NOMO-1 (cell line): ENCODE data around the gene NKAIN2.
A peak's percentile ranks its signal among the peaks of the same experiment; 100 is the strongest.

Source experiments
- DNase-seq, 2 experiments: peaks; one replicate each; lab custom pipeline; 2025; ENCODE audit not compliant: unreplicated experiment in 2 of 2; lab: John Stamatoyannopoulos, UW

Gene NKAIN2

DNA sequence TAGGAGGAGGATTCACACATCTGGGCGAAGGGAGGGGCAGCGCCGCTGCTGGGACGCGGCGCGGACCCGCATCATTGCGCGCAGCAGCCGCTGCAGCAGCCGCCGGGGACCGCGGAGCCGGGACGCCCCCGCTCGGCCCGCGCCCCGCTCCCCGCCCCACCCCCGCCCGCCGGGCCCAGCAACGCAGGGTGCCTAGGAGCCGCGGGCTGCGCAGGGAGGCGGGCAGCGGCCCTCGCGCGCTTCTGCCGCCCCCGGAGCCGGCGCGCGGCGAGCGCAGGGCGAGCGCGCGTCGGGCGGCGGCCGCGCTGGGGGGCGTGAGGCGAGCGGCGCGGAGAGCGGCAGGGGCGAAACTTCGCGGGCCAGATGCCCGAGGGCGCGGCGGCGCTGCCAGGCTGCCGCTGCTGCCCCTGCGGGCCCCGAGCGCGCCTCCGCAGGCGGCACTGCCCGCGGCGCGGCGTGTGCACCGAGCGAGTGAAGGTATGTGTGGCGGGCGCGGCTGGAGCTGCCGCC lies at the start of gene NKAIN2:
TSS of gene NKAIN2 (plus strand) at position 362 of the 510 bp plus-strand sequence.
- DNase-seq: no peak

DNA sequence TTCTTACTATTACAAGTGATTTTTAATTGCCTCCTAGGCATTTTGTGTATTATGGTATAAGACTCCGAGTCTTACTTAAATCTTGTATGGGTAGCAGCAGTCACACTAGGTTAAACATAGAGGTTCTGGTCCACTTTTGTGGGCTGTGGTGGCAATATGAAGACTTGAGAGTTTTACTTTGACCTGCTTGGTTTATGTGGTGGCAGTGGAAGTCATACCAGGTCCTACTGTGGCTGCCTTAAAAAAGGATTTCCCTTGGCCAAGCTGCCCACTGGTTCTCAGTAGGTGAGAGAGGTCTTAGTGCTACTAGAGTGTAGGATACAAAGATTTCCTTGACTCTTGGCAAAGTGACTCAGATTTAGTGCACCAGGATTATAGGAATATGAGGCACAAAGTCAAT lies 44.2 kb upstream of the NKAIN2 start:
- DNase-seq: no peak

DNA sequence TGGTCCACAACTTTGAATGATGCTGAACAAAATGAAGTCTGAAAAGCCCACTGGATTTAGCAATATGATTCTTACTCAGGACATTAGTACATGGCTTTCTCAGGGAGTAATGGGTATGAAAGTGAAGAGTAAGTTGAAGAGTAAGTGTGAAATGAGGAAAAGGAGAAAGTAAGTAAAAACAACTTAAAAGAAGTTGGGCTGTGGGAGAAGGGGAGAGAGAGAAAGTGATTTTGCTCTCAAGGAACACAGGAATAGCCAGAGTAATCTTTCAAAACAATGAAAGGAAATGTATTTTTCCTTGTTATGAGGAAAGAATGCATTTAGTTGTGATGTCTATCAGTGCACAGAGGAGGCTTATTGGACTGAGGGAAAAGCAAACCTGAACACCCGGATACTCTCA lies 39.8 kb upstream of the NKAIN2 start:
- no peak for DNase-seq

DNA sequence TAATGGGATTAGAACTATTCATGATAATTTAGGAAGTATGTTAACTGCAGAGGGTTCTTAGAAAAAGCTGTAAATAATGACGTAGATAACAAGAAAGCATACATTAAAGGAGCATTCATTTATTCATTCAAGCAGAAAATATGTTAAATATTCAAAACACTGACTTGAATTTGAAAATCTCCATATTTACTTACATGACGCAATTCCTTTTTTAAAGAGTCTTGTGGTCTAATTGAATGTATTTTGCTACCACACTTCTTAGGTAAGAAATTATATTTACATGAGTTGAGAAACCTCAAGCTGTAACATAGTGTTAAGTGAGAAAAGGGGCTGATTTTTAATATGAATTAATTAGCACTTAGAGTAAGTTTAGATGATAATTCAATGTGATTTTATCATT lies 38.9 kb upstream of the NKAIN2 start:
- no peak for DNase-seq

DNA sequence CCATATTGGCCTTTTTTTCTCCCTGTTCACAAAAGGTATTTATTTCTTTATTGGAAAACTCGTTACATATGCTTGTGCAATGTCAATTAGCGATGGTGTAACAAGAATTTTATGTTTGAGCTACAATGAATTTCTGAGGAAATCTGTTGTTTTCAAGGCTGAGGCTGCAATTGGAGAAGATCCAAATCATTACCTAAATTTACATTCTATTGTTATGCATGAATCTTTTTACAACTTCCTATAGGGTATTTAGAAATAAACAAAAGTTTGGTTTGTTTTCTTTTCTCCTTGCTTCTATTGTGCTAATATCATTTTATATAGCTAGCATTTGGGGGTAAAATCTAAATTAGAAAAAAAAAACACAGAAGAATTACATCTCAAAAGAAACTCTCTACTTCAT lies 34.7 kb upstream of the NKAIN2 start:
- DNase-seq: no peak

DNA sequence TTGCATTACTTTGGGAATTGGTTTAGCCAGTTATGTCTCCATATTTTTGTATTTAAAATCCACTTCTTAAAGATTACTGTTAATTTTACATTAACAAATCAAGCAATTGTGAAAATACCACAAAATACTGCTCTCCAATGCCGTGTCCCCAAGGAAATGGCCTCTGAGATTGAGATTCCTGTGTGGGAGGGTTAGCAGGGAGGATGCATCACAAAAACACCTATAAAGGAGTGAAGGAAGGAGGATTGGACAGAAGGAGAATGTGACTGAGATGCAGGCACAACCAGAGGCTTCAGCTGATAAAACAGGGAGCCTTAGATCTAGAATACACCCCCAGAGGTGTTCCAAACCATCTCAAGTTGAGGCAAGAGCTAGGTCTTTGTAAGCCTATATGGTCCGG lies 34.2 kb upstream of the NKAIN2 start:
- DNase-seq: no peak

DNA sequence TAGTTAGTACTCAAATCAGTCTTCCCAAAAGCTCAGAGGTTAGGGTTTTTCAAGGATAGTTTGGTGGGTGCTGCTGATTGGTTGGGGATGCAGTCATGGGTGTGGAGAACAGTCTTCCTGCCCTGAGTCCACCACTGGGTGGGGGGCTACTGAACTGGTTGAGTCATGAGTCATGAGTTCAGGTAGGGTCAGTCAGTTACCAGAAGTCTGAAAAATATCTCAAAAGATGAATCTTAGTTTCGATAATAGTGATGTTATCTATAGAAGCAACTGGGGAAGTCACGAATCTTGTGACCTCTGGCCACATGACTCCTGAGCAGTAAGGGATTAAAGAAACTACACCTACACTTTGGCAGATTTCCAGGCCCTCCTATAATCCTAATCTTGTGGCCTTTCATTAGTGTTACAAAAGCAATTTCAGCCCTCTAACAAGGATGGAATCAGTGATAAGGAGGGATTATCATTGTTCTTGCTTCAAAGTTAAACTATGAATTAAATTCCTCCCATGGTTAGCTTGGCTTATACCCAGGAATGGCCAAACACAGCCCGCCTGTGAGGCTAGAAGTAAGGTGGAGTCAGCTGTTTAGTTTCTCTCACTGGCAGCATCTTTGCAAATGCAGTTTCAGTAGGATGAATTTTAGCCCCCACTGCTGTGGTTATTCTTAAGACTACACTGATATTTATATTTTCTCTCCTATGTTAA lies 33.3 kb upstream of the NKAIN2 start:
- DNase-seq: no peak

DNA sequence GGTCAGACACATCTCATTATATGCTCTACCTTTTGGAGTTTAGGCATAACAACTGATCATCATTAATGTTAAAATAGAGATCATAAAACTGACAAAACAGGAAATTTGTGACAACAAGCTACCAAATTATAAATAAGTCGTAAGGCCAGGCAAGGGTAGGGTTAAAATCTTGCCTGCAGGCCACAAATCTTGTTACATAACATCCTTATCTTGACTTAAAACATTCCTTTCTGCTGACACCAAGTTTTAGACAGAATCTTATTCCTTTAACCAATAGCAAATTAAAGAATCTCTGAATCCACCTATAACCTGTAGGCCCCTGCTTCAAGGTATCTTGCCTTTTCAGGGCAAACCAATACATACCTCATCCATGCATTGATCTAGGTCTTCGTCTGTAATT lies 32.5 kb upstream of the NKAIN2 start:
- DNase-seq: no peak

DNA sequence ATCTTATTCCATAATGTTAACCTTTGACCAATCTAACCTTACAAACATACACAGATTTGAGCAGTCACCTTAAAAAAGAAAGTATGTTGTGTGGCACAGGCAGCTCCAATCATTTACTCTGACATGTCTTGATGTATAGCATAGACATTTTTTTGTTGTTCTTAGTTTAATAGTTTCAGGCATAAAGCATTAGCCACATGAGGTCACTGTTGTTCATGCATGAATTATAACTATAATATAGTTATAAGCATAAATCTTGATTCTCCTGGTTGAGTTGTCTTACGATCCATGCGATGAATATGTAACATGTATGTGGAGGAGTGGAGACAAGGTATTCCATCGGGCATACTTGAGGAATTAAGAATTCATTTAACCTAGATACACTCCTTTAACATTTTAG lies 26.1 kb upstream of the NKAIN2 start:
- peak in 1 of 2 experiments; percentile 47 for DNase-seq

DNA sequence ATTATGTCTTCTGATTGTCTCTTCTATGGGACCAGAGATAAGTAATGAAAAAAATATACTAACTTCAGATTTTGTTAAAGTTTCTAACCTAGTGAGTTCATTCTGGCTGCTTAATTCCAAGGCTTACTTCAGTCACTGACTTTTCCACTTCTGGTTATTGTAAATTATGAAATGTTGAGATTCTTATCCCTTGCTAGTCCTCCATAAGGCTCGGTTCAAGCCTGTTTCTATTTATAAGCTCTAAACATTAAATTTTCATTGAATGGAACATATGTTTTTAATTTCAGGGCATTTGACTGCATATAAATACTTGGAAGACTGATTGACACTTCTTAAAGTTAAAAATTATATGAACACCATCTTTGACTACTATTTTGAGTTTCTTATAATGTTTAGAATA lies 23.6 kb upstream of the NKAIN2 start:
- no peak for DNase-seq

DNA sequence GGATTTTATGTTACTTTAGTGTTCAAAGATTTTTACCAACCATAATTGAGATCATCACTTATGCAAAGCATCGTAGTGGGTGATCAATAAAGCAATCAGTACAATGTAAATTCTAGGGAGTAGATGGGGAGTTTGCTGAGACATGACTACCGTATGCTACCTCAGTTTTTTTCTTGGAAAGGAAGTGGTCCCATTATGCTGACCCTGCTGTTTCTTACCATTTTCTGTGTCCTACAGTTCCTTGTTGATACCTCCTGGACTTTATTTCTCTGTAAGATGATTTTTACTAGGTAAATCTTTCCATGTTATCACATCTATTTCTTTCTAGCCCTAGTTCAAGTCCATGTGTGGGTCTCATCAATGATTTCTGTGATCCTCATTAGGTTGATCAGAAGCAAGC lies 19.3 kb upstream of the NKAIN2 start:
- DNase-seq: no peak

DNA sequence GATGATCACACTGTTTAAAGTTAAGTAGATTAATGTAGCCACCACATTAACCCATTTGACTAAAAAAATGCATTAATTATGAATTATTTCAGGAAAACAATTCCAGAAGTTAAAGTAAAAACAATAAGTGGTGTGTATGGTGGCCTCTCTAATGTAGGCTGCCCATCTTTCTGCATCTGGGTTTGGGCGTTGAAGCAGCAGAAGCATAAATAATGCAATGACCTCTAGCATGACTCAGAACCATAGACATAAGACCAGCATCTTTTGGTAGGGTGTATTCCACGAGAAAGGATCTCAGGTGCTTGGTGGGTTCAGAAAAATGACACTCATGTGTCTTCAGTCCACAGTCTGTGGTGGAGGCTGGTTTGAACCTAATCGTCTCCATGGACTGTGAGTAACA lies 18.6 kb upstream of the NKAIN2 start:
- no peak for DNase-seq

DNA sequence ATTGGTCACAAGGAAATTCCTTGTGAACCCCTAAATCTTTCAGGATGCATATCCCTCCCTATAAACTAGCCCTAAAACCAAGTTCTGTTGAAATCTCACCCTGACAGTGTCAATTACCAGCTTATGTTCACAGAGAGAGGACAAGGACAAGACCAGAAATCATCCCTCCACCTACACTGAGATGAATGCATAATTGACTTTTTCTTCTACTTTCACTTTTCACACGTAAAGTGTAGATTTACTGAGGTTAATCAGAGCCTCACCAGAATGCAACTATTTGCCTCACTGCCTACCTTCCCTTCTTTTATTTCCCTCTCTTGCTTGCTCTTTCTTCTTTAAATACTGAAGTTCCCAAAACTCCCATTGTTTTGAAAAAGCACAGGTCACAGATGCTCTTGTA lies 15.3 kb upstream of the NKAIN2 start:
- peak in 1 of 2 experiments; percentile 19 for DNase-seq

DNA sequence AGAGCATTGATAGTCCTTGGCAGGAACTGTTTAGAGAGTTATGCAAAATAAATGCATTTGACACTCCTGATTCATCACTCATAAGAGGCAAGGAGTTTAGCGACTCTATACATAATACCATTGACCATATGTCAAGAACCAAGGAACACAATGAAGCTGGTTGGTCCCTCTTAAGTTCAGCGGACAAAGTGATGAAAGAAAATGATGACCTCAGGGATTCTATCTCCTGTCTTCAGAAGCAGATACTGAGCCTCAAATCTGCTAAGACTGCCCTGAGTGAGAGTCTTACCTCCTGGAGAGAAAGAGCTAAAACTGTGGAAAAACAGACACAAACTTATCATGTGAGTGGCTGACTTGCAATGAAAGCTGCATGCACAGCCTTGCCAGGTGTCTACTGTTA lies 9.5 kb upstream of the NKAIN2 start:
- DNase-seq: no peak

DNA sequence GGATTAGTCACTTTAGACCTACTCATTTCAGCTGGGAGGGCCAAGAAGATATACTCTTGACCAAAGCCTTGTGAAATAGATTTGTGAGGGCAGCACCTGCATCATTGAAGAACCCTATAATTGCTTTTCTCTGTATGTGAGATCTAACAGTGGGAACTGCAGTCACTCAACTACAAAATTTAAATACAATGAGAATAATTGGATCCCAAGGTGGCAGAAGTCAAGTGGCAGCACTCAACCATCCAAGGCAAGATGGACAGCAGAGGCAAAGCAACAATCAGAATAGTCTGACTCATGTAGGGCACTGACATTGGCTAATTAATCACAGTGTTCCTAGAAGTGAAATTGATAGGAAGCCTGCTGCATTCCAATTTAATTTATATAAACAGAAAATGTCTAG lies 8.9 kb upstream of the NKAIN2 start:
- DNase-seq: no peak

DNA sequence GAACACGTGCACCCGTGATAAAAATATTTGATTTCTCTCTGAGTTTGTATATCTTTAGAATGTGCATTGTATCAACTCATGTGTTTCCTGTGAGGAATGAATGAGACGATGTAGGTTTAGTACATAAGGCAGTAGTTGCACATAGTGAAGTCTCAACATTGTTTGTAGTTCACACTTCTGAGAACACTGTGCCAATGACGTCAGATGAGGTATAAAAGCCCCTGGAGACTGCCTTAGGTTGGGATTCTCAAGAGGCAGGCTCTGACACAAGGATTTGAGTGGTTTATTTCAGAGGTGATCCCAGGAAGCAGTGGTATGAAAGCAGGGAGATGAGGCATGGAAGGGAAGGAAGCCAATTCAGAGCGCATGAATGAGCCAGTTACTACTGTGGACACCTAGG lies 2.6 kb upstream of the NKAIN2 start:
- DNase-seq: no peak

DNA sequence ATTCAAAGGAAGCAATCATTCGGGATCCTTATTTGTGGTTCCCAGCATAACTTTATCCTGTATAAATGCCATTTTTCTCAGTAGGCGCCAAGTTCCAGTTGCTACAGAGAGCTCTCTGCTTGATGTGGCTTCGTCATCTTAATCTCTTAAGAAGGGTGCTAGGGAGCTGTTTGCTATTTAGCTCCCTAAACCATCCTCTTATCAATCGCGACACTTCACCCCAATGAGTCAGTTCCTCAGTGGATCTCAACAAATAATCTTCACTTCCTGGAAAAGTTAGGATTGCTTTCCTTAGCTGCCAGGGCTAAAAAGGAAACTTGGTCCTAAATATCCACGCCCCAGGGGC lies 1.3 kb upstream of the NKAIN2 start:
- DNase-seq: no peak

DNA sequence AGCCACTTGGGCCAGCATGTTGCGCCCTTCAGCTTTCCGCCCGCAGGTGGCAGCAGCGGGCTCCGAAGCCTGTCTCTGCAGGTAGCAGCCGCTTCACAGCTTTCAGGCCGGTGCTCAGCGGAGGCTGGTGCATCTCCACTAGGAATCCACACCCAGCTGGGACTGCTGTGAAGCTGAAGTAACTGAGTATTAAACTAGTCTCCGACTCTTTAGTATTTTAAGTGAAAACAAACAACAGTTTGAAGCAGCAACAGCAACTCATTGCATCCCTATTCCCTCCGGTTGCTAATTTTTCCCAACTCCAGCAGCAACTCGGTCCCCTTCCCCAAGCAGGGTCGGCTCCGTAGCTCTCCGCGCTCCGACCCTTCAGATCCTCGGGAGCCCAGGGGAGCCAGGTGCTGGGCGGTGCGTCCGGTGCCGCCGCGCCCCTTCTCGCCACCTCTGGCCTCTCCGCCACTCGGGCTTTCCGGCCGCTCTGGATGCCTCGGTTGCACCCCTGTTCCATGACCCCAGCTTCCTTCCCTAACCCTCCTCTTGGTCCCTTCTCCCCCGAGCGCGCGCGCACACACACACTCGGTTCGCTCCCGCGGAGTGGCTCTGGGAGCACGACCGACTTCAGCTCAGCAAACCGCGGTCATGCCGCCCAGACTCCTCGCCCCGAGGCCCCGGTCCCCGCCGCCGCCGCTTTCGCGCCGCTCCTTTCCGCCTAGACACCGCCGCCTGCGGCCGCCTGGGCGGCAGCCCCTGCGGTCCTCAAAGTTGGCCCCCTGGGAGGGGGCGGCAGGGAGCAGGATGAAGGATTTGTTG lies 765 bp upstream of the NKAIN2 start:
- peak; percentile 84 to 88 for DNase-seq

DNA sequence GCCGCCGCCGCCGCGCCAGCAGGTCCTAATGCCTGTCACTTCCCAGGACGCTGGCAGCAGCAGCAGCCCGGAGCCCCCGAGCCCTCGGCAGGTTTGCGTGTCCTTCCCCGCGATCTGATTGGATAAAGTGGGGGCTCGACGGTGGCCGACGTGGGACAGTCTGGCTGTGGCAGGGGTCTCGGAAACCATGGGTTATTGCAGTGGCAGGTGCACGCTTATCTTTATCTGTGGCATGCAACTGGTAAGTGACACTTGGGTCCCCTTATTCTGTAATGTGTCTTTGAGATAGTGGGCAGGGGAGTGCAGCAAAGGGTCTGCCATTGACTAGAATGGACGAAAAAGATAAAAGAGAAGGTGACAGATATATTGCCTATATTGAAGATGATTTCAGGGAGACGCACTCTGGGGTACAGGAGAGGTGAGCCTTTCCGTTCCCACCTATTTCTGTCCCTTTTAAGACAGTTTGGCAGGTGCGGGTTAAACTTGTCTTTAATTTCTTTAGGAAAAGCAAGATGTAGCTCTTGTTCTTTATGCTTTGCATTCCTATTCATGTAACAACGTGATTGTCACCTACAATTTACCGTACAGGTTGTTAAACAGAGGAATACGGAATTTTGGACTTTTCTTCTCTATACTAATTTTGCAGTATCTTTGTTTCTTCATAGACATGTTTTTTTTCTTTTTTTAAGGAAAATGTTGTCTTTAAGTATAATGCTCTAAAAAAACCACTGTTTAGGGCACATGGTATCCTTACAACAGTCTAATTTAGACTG lies 535 bp downstream of the NKAIN2 start:
- DNase-seq: peak in 1 of 2 experiments; percentile 74

DNA sequence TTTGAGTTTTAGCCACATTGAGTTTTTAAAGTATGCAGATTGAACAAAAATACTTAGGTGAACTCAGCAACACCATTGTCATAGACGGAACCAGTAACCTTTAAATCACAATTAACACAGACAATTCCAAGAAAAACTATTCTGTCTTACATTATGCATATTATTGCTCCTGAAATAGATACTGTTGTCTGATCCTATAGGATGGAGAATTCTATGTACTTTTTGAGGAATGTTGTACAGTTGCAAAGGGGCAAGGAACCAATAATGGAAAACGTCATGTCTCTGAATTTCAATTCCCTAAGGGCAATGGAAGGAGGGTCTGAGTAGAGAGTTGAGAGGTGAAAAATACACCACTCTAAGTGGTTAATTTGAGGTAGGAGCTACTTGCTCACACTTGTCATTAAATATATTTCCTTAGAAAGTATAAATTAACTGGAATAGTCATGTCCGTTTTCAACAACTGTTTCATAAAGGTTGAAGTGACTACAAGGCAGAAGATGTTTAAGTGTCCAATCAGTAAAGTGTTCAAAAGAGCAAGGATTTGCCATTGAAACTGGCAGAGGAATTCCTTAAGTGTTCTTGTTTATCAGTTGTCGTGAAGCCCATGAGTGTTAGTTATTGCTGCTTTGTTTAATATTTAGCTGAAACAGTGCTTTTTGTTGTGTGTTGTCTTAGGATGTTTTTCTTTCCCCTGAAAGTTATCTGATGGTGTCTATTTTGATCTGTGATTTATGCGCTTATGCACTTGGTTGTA lies 1.3 kb downstream of the NKAIN2 start:
- no peak for DNase-seq

DNA sequence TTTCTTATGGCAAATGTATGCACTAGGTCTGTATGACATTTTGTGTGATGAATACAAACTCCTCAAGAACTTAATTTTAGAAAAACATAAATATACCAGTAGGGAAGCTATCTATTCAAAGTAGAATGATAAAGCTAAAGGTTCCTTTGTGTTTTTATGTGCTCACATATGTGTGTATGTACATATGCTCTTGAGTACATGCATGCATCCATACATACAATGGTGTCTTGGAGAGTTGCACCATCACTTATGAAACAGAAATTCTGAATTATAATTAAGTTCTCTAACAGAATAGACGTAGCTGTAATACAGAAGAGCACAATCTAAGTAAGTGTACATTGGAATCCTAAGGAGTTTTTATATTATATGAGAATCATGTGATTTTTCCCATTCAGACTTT lies 2.3 kb downstream of the NKAIN2 start:
- no peak for DNase-seq
